Cardiac fibroblast (primary cell): ENCODE data around the gene GRK5.
A peak's percentile ranks its signal among the peaks of the same experiment; 100 is the strongest.

Source experiments
- DNase-seq, 2 donors: peaks; one replicate each; pipeline versions ENCODE4 v3.0.0 to v3.0.0-alpha.2; 2010; ENCODE audit warnings: low read depth in 2 of 2
- H3K4me3 ChIP-seq, 2 donors: replicated peaks in 1 of 2; 1 replicate in 1 of 2; 2 replicates in 1 of 2; pipeline ENCODE4 v1.5.1; 2011; ENCODE audit warnings: low read depth in 2 of 2, low read length in 2 of 2, mild to moderate bottlenecking in 2 of 2, moderate library complexity in 1 of 2
- TF ChIP-seq, protein P1 (sequence below): IDR thresholded peaks from one replicate; pipeline ENCODE4 v1.5.1; 2011; ENCODE audit warnings: low read depth, mild to moderate bottlenecking, low read length, inconsistent platforms

Gene GRK5

DNA sequence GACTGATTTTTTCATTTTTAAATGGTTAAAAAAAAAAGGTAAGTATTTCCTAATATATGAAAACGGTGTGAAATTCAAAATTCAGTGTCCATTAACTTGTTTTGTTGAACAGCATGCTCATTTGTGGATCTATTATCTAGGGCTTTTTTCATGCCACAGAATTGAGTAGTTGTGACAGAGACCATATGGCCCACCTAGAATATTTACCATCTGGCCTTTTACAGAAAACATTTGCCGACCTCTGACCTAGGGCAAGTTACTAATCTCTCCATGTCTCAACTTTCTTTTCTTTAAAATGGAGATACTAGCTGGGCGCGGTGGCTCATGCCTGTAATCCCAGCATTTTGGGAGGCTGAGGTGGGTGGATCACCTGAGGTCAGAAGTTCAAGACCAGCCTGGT is 41.3 kb downstream of the GRK5 start:
- no peak overlapping the region for H3K4me3 ChIP-seq
- TF ChIP-seq, protein P1, sequence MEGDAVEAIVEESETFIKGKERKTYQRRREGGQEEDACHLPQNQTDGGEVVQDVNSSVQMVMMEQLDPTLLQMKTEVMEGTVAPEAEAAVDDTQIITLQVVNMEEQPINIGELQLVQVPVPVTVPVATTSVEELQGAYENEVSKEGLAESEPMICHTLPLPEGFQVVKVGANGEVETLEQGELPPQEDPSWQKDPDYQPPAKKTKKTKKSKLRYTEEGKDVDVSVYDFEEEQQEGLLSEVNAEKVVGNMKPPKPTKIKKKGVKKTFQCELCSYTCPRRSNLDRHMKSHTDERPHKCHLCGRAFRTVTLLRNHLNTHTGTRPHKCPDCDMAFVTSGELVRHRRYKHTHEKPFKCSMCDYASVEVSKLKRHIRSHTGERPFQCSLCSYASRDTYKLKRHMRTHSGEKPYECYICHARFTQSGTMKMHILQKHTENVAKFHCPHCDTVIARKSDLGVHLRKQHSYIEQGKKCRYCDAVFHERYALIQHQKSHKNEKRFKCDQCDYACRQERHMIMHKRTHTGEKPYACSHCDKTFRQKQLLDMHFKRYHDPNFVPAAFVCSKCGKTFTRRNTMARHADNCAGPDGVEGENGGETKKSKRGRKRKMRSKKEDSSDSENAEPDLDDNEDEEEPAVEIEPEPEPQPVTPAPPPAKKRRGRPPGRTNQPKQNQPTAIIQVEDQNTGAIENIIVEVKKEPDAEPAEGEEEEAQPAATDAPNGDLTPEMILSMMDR, result no peak
- DNase-seq, result no peak

DNA sequence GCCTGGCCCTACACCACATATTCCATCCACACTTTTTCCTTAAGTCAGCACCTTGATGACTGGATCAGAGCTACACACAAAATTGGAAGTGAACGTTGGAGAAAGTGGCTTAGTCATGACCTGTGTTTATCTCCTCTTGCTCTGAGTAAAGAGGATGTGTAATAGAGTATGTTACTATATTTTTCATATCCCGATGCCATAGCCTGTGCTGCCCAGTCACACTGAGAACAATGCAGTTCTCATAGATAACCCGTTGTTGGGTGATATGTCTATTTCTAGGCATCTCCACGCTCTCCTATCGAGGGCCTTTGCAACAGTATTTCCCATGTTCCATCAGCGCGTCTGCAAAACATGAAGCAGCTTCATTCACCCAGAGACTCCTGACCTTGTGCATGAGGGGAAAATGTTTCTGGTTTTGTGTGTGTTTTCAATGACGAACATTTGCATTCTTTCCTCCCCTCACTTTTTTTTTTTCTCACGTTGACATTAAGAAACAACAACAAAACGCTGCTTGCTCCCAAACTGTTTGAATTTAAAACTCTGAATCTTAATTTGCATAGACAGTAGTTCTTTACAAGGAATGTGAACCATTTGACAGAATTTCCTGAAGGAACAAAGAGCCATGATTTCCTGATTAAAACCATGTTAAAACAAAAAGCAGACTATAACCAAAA is 43.4 kb downstream of the GRK5 start:
- H3K4me3 ChIP-seq, result no peak overlapping the region
- peak; percentile 88 to 94 for DNase-seq
- TF ChIP-seq, protein P1, result no peak

DNA sequence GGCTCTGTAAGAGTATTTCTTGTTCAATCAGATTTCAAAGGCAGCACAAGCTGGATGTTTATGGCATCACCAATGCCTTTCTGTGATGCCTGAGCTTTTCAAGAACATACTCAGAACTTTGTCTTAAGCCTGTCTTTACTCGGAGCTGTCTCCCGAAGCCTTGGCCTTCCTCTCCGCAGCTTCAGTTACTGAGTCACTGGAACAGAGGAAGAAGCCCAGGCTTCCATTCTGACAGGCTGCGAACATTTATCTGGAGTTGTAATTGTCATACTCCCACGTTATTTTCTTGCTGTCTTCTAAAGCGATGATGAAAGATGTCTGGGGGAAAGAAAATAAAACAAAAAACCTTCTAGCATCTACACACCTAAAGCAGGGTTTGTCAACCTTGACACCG is 43.9 kb downstream of the GRK5 start:
- peak; percentile 87 to 88 for DNase-seq
- TF ChIP-seq, protein P1, result no peak
- H3K4me3 ChIP-seq, result no peak overlapping the region

DNA sequence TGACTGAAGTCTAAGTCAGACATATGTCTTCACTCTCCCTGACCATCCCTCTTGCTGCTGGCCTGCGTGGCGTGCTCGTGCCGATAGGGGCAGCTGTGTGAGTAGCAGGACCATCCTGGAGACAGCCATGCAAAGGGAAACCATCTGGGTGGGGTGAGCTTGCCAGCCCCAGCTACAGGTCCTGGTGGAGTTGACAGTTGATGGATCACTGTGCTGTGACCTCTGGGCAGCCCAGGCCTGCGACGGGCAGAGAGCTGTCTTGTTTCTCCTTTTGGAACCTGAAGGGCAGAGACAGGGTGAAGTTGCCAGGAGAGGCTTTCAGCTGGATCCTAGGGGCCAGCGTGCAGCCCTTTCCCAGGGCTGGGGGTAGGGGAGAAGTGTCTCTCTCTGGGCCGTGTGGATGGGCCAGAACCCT is 44.7 kb downstream of the GRK5 start:
- TF ChIP-seq, protein P1, result peak; percentile 62

DNA sequence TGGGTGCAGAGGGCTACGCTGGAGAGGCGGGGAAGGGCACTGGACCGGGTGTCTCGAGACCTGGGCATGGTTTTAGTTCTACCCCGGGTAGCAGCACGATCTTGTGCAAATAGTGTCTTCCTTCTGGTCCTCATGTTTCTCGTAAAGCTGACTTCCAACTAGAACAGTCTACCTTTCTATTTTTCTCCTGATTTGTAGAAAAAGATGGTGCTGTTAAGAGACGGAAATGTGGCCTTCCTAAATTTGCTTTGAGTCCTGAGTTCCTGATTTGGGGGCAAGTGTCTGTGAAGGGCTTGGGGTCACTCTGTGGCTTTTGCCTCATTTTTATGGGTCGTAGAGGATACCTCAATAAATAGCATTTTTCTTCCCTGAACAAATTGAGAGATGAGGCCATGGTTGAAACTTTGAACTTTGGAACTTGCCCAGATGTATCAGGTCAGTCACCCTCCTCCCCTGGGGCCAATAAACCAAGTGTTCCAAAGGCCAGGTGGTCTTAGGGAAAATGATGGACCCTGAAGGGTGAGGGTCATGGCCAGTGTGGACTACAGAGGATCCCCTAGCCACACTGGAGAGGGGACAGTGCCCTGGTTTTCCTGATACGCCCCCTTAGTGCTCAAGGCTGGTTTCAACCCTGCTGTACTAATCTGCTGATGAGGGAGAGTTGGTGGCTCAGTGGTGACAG is 45.2 kb downstream of the GRK5 start:
- no peak for DNase-seq
- no peak overlapping the region for H3K4me3 ChIP-seq

More for the DNA sequence above, 44.7 kb downstream of the GRK5 start:
- peak; percentile 56 to 70 for DNase-seq
- H3K4me3 ChIP-seq, result no peak overlapping the region

DNA sequence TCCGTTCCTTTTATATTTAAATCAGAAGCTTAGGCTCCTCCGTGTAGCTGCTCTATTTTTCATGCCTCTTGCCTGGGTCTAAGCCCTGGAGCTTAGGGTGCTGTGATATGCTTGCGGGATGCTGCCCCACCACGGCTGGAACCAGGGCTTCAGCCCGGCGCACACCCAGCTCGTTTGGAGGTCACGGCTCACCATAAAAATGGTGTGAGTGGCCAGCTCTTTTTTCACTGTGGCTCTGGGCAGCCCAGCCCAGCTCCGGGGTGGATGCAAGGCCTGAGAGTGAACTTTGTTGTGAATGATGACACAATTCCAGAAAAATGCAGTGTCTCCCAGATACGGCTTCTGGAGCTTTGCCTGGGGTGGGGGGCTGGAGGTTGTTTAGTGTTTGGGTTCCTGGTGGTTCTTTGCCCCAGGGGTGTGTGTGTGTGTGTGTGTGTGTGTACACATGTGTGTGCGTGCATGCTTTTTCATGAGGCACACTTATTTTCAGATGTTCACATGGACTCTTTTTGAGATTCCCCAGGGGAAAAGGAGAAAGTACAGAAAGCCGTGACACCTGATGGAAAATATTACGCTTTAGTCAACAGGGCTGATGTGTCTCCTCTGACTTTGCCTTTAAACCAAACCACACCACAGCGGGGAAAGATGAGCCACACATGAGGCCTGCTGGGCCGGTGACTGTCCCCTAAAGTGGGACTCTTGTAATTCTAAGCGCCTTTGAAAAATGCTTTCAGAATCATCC is 46.2 kb downstream of the GRK5 start:
- peak; percentile 95 to 96 for DNase-seq
- TF ChIP-seq, protein P1, result no peak
- H3K4me3 ChIP-seq, result no peak overlapping the region

More for the DNA sequence above, 45.2 kb downstream of the GRK5 start:
- TF ChIP-seq, protein P1, result no peak
